PC-9 (cell line): Measurements from ENCODE around the gene MASP1. TPM values are rescaled to one million over a fixed set of nuclear protein-coding genes. Genes with fewer than 3 reads are reported as not detected.

Experiments used
- Bru-seq: library from RNA; stranded (reverse); fragments of 400-500 nt; gene quantifications from one replicate; lab custom pipeline; 2021; lab: Mats Ljungman, UMichigan
- BruChase-seq, 2 experiments: library from RNA; stranded (reverse); fragments of 400-500 nt; gene quantifications; one replicate each; lab custom pipeline; 2021; lab: Mats Ljungman, UMichigan
- BruUV-seq: library from RNA; stranded (reverse); fragments of 400-500 nt; replicated peaks from 2 replicates; lab custom pipeline; 2021; lab: Mats Ljungman, UMichigan
- CTCF ChIA-PET: fragments of 300-600 bp; sonication (Branson Sonifier 250); formaldehyde crosslinking; loops from one replicate; lab custom pipeline; 2022; ENCODE audit warnings: antibody characterized with exemption; lab: Charles Lee
- POLR2A ChIA-PET: fragments of 300-600 bp; sonication (Branson Sonifier 250); formaldehyde crosslinking; loops from one replicate; lab custom pipeline; 2022; ENCODE audit warnings: antibody characterized with exemption; ENCODE audit not compliant: unreplicated experiment; lab: Charles Lee
- DNase-seq, 2 experiments: peaks; one replicate each; pipeline versions ENCODE4 v3.0.0 to v3.0.0-alpha.2; 2015 to 2022; ENCODE audit warnings: mixed read lengths in 1 of 2
- H2AFZ ChIP-seq: fragments of 200-600 bp; sonication (generic); 2 replicates; pipeline ENCODE4 v1.8.1; 2017; ENCODE audit warnings: antibody characterized with exemption
- H3F3A ChIP-seq: fragments of 200-600 bp; sonication (generic); 2 replicates; pipeline ENCODE4 v1.8.1; 2017; ENCODE audit warnings: antibody characterized with exemption, mild to moderate bottlenecking, low read depth; ENCODE audit not compliant: insufficient read depth
- H3K27ac ChIP-seq: fragments of 200-600 bp; sonication (generic); 2 replicates; pipeline ENCODE4 v1.6.1; 2016; ENCODE audit warnings: mixed run types
- H3K27me3 ChIP-seq: fragments of 200-600 bp; sonication (generic); 2 replicates; pipeline ENCODE4 v1.6.1; 2016; ENCODE audit warnings: low read depth, mixed run types; ENCODE audit not compliant: insufficient read depth
- H3K36me3 ChIP-seq: fragments of 200-600 bp; sonication (generic); 2 replicates; pipeline ENCODE4 v1.6.1; 2016; ENCODE audit warnings: low read depth, mixed run types
- H3K4me1 ChIP-seq: fragments of 200-600 bp; sonication (generic); replicated peaks from 2 replicates; pipeline ENCODE4 v1.6.1; 2016; ENCODE audit warnings: mixed run types; ENCODE audit not compliant: insufficient read depth
- H3K4me2 ChIP-seq: fragments of 200-600 bp; sonication (generic); 2 replicates; pipeline ENCODE4 v1.6.1; 2017; ENCODE audit warnings: mixed run types
- H3K4me3 ChIP-seq: fragments of 200-600 bp; sonication (generic); 2 replicates; pipeline ENCODE4 v1.6.1; 2016; ENCODE audit warnings: mixed run types
- H3K79me2 ChIP-seq: fragments of 200-600 bp; sonication (generic); 2 replicates; pipeline ENCODE4 v1.6.1; 2017; ENCODE audit warnings: low read depth, mixed run types
- H3K9me2 ChIP-seq: fragments of 200-600 bp; sonication (generic); 2 replicates; pipeline ENCODE4 v1.8.1; 2017; ENCODE audit warnings: mild to moderate bottlenecking; ENCODE audit not compliant: insufficient read depth
- H3K9me3 ChIP-seq: fragments of 200-600 bp; sonication (generic); 2 replicates; pipeline ENCODE4 v1.8.1; 2016; ENCODE audit warnings: low read depth; ENCODE audit not compliant: insufficient read depth
- H4K20me1 ChIP-seq: fragments of 200-600 bp; sonication (generic); 2 replicates; pipeline ENCODE4 v1.8.1; 2017; ENCODE audit not compliant: insufficient read depth
- EZH2 ChIP-seq: fragments of 200-600 bp; sonication (generic); IDR thresholded peaks from 2 replicates; pipeline ENCODE4 v1.8.0; 2017; ENCODE audit warnings: antibody characterized with exemption, low read depth
- intact Hi-C: fragments of 100-400 bp; cut with micrococcal nuclease; formaldehyde crosslinking; loops from one replicate; pipeline ENCODE4 v1.10.0; 2022; ENCODE audit not compliant: unreplicated experiment
- long read RNA-seq: library from polyadenylated mRNA; stranded (forward); transcript quantifications from one replicate; pipeline ENCODE4 v2.0.0, GENCODE V29; 2022
- total RNA-seq: library from RNA; stranded (reverse); gene quantifications from 2 replicates; pipeline ENCODE4 v1.2.3, GENCODE V29; 2021
- TF ChIP-seq, protein P1 (sequence below): fragments of 200-600 bp; sonication (generic); conservative IDR thresholded peaks from 2 replicates; pipeline ENCODE4 v1.6.1; 2017; ENCODE audit warnings: mixed run types, antibody characterized with exemption, mild to moderate bottlenecking, moderate library complexity

Gene MASP1, protein sequence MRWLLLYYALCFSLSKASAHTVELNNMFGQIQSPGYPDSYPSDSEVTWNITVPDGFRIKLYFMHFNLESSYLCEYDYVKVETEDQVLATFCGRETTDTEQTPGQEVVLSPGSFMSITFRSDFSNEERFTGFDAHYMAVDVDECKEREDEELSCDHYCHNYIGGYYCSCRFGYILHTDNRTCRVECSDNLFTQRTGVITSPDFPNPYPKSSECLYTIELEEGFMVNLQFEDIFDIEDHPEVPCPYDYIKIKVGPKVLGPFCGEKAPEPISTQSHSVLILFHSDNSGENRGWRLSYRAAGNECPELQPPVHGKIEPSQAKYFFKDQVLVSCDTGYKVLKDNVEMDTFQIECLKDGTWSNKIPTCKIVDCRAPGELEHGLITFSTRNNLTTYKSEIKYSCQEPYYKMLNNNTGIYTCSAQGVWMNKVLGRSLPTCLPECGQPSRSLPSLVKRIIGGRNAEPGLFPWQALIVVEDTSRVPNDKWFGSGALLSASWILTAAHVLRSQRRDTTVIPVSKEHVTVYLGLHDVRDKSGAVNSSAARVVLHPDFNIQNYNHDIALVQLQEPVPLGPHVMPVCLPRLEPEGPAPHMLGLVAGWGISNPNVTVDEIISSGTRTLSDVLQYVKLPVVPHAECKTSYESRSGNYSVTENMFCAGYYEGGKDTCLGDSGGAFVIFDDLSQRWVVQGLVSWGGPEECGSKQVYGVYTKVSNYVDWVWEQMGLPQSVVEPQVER
- total RNA-seq (not detected in 2 replicates), Bru-seq, nascent RNA (percentile 4 among the genes with signal in this experiment), BruChase-seq, experiment 1, labeled RNA remaining after a 2-hour chase (percentile 12 among the genes with signal in this experiment), BruChase-seq, experiment 2, labeled RNA remaining after a 6-hour chase (percentile 1 among the genes with signal in this experiment)
- long read RNA-seq, result 0 reads

DNA sequence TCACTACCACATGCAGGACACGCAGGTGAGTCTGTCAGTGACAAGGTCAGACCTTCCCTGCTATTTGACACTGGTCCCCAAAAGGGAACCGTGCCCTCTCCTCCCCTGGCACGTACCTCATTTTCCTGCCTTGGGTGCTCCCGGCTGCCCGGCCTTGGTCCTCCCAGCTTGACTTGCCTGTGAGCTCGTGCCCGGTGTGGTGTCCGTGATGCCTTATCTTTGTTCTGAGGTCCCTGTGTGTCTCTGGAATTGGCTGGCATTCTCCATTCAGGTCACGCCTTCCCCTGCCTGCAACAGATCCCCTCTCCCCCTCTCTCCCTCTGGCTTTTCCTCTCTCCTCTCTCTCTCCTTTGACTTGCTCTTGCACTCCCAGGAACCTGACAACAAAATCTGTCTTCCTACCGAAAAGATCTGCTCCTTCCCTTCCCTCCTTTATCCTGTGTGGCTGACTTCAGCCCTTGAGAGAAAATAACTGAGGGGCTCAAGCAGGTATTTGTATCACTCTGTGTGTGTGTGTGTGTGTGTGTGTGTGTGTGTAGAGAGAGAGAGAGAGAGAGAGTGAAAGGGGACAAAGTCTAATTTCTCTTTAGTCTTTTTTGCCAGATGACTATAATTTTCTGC lies at the start of gene MASP1:
MASP1 (minus strand) TSS at position 226 of the 621 bp plus-strand sequence; CDS start at position 121, 105 bp downstream.
- no TSS peak for BruUV-seq
- H3K27ac ChIP-seq, result no peak within 1 kb of the TSS
- DNase-seq, result no peak
- no peaks in the 10 kb centered on the region for H3K9me3 ChIP-seq
- H3K4me2 ChIP-seq, result no peak within 1 kb of the TSS
- no peaks in the 10 kb centered on the region for H3K9me2 ChIP-seq
- CTCF ChIA-PET, result no interaction called here
- intact Hi-C loops, result loop anchor here (5.0 kb wide), 1 partner anchor 124 kb away; no protein-coding TSS in a partner anchor
- H2AFZ ChIP-seq, result no peak within 1 kb of the TSS
- no peaks in the 10 kb centered on the region for H3K36me3 ChIP-seq
- POLR2A ChIA-PET, result no interaction called here
- TF ChIP-seq, protein P1, sequence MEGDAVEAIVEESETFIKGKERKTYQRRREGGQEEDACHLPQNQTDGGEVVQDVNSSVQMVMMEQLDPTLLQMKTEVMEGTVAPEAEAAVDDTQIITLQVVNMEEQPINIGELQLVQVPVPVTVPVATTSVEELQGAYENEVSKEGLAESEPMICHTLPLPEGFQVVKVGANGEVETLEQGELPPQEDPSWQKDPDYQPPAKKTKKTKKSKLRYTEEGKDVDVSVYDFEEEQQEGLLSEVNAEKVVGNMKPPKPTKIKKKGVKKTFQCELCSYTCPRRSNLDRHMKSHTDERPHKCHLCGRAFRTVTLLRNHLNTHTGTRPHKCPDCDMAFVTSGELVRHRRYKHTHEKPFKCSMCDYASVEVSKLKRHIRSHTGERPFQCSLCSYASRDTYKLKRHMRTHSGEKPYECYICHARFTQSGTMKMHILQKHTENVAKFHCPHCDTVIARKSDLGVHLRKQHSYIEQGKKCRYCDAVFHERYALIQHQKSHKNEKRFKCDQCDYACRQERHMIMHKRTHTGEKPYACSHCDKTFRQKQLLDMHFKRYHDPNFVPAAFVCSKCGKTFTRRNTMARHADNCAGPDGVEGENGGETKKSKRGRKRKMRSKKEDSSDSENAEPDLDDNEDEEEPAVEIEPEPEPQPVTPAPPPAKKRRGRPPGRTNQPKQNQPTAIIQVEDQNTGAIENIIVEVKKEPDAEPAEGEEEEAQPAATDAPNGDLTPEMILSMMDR, result no peak
- no peak for TF ChIP-seq EZH2
- H3K27me3 ChIP-seq, result no peaks in the 10 kb centered on the region
- peaks cover 2% of the 10 kb centered on the region; the same call in 1 of the 2 replicates for H3K4me1 ChIP-seq
- H3K79me2 ChIP-seq, result no peaks in the 10 kb centered on the region
- no peaks in the 10 kb centered on the region for H4K20me1 ChIP-seq
- H3K4me3 ChIP-seq, result no peak within 1 kb of the TSS
- H3F3A ChIP-seq, result no peaks in the 10 kb centered on the region

DNA sequence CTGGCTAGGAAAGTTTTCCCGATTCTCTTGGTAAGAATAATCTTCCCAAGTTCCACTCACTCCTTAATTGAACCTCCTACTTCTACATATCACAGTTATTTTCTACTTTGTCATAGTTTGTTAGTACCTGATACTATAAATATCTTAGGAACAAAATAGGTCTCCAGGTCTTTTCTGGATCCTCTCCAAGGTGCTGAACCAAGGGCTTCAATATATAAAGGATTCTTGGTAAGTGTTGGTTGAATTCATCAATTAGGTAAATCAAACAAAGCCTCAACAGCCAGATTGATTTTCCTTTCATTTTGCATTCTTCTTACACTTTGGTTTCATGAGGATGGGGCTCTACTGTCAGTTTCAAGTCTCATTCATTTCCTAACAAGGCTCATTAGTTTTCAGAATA lies 49.0 kb upstream of the MASP1 start:
- H3K4me3 ChIP-seq, result no peak overlapping the region

More for the DNA sequence above, 49.0 kb upstream of the MASP1 start:
- no peak for DNase-seq
- TF ChIP-seq, protein P1, result no peak
- TF ChIP-seq EZH2, result no peak
- H3K4me1 ChIP-seq, result no peaks in the 10 kb centered on the region
- no peak overlapping the region for H2AFZ ChIP-seq
- H4K20me1 ChIP-seq, result no peaks in the 10 kb centered on the region
- H3K27ac ChIP-seq, result no peak overlapping the region
- intact Hi-C loops, result no loop called here
- no peaks in the 10 kb centered on the region; the same call in 1 of the 2 replicates for H3K9me2 ChIP-seq
- H3K36me3 ChIP-seq, result no peaks in the 10 kb centered on the region
- H3K9me3 ChIP-seq, result no peaks in the 10 kb centered on the region
- no peak overlapping the region for H3K4me2 ChIP-seq
- ChIA-PET POLR2A (interaction anchor here (0.6 kb wide), 1 partner anchor 228 kb away, joined by 3 read pairs; no protein-coding TSS in a partner anchor), CTCF (interaction anchor here (0.5 kb wide), 1 partner anchor 166 kb away, joined by 4 read pairs; no protein-coding TSS in a partner anchor)
- H3K27me3 ChIP-seq, result peaks cover 56% of the 10 kb centered on the region
- BruUV-seq, result no TSS peak
- H3F3A ChIP-seq, result no peaks in the 10 kb centered on the region
- H3K79me2 ChIP-seq, result no peaks in the 10 kb centered on the region
